Measurements from ENCODE around the gene PCDHGA8. TPM values are rescaled to one million over a fixed set of nuclear protein-coding genes. Genes with fewer than 3 reads are reported as not detected.
"Not testable (repeated sequence)": the region's sequence is repeated elsewhere in the genome, so short reads cannot be mapped to it uniquely, and the experiment has no call there.

Gene PCDHGA8
- total RNA-seq, 1 experiment from 2014 or later, result 0.05 TPM

GRCh38 chr5:141419074-141419880, 26.8 kb downstream of the PCDHGA8 start:
- in situ Hi-C loops (cut with HindIII; ENCODE audit: low pct_unique_long_range_greater_than_20kb, low sequenced_read_pairs), result no loop called here
- DNase-seq (ENCODE audit: low read depth, low spot score), result no peak

DNA sequence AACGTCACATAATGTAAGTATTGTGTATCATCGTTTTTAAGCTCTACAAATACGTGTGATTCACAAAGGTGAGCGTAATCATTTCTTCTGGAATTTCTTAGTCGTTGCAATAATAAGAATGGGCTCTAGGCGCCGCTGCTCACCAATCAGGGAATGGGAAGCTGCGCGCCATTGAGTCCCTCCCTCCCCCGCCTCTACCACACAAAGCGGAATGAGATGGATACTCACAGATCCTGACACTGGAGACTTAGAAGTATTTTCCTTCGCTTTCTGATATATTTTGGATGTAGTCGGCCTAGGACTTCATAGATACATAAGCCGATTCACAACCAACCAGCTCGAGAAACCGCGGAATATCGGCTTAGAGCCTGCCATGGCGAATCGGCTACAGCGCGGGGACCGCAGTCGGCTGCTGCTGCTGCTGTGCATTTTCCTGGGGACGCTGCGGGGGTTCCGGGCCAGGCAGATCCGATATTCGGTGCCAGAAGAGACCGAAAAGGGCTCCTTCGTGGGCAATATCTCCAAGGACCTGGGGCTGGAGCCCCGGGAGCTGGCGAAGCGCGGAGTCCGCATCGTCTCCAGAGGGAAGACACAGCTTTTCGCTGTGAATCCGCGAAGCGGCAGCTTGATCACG, 28.5 kb downstream of the PCDHGA8 start, which contains the start of gene PCDHGA11:
Gene PCDHGA11, plus strand, starts transcription at position 197 of the 634 bp plus-strand sequence. Its CDS starts 177 bp downstream, at position 374.
- no peak for DNase-seq (ENCODE audit: low read depth, low spot score)
- in situ Hi-C loops (cut with HindIII; ENCODE audit: low pct_unique_long_range_greater_than_20kb, low sequenced_read_pairs), result no loop called here

DNA sequence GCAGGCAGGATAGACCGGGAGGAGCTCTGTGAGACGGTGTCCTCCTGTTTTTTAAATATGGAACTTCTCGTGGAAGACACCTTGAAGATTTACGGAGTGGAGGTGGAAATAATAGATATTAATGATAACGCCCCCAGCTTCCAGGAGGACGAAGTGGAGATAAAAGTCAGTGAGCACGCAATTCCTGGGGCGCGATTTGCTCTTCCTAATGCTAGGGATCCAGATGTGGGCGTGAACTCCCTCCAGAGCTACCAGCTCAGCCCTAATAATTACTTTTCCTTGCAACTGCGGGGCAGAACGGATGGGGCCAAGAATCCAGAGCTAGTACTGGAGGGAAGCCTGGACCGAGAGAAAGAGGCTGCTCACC, 29.0 kb downstream of the PCDHGA8 start:
- DNase-seq (ENCODE audit: low read depth, low spot score), result no peak
- in situ Hi-C loops (cut with HindIII; ENCODE audit: low pct_unique_long_range_greater_than_20kb, low sequenced_read_pairs), result no loop called here

- in situ Hi-C loops (cut with HindIII; ENCODE audit: low pct_unique_long_range_greater_than_20kb, low sequenced_read_pairs), result no loop called here
Observed at GRCh38 chr5:141422742-141423291, 30.4 kb downstream of the PCDHGA8 start.

GRCh38 chr5:141427783-141428426, 35.5 kb downstream of the PCDHGA8 start:
- no peak for DNase-seq (ENCODE audit: low read depth, low spot score)
- in situ Hi-C loops (cut with HindIII; ENCODE audit: low pct_unique_long_range_greater_than_20kb, low sequenced_read_pairs), result no loop called here

More at GRCh38 chr5:141422742-141423291, 30.4 kb downstream of the PCDHGA8 start:
- no peak for DNase-seq (ENCODE audit: low read depth, low spot score)

DNA sequence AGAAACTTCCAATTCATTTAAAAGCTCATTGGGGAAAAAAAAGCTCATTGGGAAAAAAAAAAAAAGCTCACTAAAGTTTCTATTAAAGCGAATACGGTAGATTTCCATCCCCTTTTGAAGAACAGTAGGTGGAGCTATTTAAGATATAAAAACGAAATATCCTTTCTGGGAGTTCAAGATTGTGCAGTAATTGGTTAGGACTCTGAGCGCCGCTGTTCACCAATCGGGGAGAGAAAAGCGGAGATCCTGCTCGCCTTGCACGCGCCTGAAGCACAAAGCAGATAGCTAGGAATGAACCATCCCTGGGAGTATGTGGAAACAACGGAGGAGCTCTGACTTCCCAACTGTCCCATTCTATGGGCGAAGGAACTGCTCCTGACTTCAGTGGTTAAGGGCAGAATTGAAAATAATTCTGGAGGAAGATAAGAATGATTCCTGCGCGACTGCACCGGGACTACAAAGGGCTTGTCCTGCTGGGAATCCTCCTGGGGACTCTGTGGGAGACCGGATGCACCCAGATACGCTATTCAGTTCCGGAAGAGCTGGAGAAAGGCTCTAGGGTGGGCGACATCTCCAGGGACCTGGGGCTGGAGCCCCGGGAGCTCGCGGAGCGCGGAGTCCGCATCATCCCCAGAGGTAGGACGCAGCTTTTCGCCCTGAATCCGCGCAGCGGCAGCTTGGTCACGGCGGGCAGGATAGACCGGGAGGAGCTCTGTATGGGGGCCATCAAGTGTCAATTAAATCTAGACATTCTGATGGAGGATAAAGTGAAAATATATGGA, 38.1 kb downstream of the PCDHGA8 start, which contains the start of gene PCDHGA12:
Gene PCDHGA12, plus strand, starts transcription at position 176 of the 782 bp plus-strand sequence. Its CDS starts 253 bp downstream, at position 429.
- peak; percentile 86 for DNase-seq (ENCODE audit: low read depth, low spot score)
- in situ Hi-C loops (cut with HindIII; ENCODE audit: low pct_unique_long_range_greater_than_20kb, low sequenced_read_pairs), result no loop called here

DNA sequence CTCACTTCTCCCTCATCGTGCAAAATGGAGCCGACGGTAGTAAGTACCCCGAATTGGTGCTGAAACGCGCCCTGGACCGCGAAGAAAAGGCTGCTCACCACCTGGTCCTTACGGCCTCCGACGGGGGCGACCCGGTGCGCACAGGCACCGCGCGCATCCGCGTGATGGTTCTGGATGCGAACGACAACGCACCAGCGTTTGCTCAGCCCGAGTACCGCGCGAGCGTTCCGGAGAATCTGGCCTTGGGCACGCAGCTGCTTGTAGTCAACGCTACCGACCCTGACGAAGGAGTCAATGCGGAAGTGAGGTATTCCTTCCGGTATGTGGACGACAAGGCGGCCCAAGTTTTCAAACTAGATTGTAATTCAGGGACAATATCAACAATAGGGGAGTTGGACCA, 38.9 kb downstream of the PCDHGA8 start:
- in situ Hi-C loops (cut with HindIII; ENCODE audit: low pct_unique_long_range_greater_than_20kb, low sequenced_read_pairs), result no loop called here
- DNase-seq (ENCODE audit: low read depth, low spot score), result no peak

GRCh38 chr5:141432308-141432707, 39.9 kb downstream of the PCDHGA8 start:
- in situ Hi-C loops (cut with HindIII; ENCODE audit: low pct_unique_long_range_greater_than_20kb, low sequenced_read_pairs), result not testable (repeated sequence)

DNA sequence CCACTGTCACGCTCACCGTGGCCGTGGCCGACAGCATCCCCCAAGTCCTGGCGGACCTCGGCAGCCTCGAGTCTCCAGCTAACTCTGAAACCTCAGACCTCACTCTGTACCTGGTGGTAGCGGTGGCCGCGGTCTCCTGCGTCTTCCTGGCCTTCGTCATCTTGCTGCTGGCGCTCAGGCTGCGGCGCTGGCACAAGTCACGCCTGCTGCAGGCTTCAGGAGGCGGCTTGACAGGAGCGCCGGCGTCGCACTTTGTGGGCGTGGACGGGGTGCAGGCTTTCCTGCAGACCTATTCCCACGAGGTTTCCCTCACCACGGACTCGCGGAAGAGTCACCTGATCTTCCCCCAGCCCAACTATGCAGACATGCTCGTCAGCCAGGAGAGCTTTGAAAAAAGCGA, 40.3 kb downstream of the PCDHGA8 start:
- DNase-seq (ENCODE audit: low read depth, low spot score); in situ Hi-C loops (cut with HindIII; ENCODE audit: low pct_unique_long_range_greater_than_20kb, low sequenced_read_pairs): not testable (repeated sequence)

More at GRCh38 chr5:141432308-141432707, 39.9 kb downstream of the PCDHGA8 start:
- not testable (repeated sequence) for DNase-seq (ENCODE audit: low read depth, low spot score)

GRCh38 chr5:141434006-141434405, 41.6 kb downstream of the PCDHGA8 start:
- DNase-seq (ENCODE audit: low read depth, low spot score), result no peak
- in situ Hi-C loops (cut with HindIII; ENCODE audit: low pct_unique_long_range_greater_than_20kb, low sequenced_read_pairs), result no loop called here

- no peak for DNase-seq (ENCODE audit: low read depth, low spot score)
- in situ Hi-C loops (cut with HindIII; ENCODE audit: low pct_unique_long_range_greater_than_20kb, low sequenced_read_pairs), result no loop called here
Observed at GRCh38 chr5:141437221-141437620, 44.8 kb downstream of the PCDHGA8 start.

DNA sequence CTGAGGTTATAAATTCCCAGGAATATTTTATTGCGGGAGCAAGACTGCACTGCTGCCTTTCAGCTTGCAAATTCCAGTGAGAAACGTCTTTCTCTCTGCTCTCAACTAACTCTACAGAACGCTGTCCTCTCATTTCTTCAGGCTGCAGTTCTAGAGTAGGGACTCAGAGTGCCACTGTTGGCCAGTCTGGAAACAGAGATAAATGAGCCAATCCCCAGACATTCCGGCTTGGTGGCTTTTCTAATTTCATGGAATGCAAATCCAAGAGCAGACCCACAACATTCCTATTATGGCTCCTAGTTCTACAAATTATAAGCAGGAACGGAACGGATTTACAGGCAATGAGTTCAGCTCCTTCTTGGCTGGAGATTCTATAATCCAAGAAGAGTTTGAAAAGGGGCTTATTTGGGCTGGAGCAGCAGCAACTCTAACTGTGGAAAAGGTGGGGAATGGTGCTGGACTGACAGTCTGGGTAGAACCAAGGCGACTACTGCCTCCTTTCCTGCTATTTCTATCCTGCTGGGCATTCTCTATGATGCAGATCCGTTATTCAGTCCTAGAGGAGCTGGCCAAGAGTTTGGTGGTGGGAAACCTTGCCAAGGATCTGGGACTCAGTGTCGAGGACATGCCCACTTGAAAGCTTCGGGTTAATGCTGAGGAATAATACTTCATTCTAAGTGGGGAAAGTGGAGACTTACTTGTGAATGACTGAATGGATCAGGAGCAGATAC, 47.1 kb downstream of the PCDHGA8 start:
- in situ Hi-C loops (cut with HindIII; ENCODE audit: low pct_unique_long_range_greater_than_20kb, low sequenced_read_pairs), result no loop called here
- DNase-seq (ENCODE audit: low read depth, low spot score), result no peak

DNA sequence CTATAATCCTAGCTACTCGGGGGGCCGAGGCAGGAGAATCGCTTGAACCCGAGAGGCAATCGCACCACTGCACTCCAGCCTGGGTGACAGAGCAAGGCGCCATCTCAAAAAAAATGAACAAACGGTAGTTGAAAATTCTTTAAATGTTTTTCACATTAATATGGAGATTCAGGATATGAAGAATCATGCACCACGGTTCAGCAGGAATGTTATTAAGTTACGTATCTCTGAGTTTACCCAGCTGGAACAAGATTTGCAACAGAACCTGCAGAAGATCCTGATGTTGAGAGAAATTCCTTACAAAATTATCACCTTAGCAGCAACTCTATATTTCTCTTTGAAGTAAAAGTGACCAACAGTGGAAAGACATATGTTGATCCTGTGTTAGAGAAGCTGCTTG, 47.9 kb downstream of the PCDHGA8 start:
- in situ Hi-C loops (cut with HindIII; ENCODE audit: low pct_unique_long_range_greater_than_20kb, low sequenced_read_pairs), result no loop called here
- DNase-seq (ENCODE audit: low read depth, low spot score), result no peak

GRCh38 chr5:141441571-141442170, 49.2 kb downstream of the PCDHGA8 start:
- in situ Hi-C loops (cut with HindIII; ENCODE audit: low pct_unique_long_range_greater_than_20kb, low sequenced_read_pairs), result no loop called here
- no peak for DNase-seq (ENCODE audit: low read depth, low spot score)
